ENCODE results near the gene AQP2.
A peak's percentile ranks its signal among the peaks of the same experiment; 100 is the strongest.

AQP2 gene

DNA sequence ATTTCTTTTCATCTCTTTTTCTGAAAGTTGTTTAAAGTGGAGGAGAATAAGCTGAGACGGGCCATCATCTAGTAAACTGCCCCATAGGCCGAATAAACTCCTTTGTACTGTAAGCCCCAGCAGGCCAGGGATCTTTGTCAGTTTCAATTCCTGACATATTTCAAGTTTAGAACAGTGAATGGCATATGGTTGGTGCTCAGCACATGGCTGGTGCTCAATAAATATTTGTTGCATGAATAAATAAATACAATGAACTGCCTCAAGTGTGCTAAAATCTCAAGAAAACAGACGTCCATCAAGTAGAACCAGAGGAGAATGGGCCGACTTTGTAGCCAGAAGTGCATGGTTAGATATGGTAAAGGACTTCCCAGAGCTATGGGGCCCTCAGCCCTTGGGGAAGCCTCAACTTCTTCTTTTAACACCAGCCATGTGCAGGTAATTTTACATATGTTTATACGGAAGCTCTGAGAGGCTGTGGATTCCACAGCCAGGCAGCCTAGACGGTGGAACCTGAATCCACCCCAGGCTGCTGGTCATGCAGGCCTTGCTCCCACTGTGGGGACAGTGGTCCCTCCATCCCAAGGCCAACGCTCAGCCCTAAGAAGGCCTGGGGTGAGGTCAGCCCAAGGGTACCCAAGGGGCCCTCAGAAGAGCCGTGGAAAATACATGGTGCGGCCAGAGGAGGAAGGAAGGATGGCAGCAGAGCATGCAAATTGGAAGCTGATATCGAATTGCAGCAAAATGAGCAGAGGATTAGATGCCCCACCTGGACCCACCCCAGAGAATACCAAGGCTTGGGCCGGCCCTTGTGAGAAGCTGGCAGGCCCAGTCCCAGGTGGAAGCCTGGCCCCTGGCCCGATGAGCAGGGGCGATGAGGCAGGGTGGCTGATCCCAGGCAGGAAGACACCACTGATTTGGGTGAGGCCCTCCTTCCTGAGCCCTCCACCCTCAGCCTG is 8.7 kb upstream of the AQP2 start:
- peak; percentile 66 for DNase-seq (ENCODE audit: low read depth, low spot score)

DNA sequence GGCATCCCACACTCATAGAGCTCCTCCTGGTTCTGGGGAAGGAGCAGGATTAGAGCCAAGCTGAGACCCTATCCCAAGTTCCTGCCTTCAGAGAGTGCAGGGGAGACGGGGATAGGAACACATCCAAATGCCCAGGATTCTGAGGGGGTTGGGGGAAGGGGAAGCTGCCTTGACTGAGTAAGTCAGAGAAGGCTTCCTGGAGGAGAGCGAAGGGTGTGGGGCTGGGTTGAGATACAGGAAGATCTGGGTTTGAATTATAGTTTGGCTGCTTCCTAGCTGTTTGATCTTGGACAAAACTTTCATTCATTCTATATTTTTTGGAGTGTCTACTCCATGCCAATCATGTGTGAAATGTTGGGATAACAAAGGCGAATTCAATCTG is 8.0 kb upstream of the AQP2 start:
- DNase-seq (ENCODE audit: low read depth, low spot score), result no peak

DNA sequence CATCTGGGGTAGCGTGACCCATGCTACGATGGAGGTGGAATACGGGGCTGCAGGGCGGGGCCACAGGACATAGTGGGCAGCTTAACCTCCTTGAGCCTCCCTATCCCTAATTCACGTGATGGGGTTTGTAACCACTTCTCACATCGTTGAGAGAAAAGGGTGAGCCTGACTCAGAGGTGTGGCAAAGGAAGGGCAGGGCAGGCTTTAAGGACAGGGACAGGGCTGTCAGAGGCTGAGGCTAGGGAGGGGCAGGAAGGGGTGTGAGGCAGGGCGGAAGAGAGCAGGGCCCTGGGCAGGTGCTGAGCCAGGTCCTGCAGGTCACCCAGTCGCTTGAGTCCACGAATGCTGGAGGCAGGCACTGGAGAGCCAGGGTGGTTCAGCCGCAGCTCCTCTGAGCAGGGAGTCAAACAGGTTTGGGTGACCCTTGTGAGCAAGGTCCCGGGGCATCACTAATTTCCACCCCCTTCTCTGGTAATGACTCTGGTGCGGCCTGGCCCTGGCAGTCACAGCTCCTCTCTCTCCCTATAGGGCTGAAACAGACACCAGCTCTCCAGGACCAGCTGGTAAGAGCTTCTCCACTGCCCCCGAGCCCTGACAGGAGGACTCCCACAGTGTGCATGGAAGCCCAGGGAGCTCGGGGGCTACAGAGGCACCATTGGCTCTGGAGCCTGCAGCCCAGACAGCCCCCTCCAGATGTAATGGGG is 7.5 kb upstream of the AQP2 start:
- no peak for DNase-seq (ENCODE audit: low read depth, low spot score)

DNA sequence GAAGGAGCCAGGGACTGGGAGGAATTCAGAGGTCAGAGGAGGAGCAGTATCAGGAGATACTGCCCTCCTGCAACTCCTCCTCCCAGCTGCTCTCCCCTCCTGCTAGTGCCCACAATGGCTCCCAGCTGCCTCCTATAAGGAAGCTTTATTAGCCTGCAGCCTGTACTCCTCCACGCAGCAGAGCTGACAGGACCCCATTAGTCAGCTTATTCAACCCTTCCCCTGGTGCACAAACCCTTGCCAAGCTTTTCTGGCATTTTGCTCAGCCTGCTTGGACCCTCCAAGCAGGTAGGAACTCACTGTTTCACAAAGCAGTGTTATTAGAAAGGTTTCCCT is 6.9 kb upstream of the AQP2 start:
- DNase-seq (ENCODE audit: low read depth, low spot score), result no peak

DNA sequence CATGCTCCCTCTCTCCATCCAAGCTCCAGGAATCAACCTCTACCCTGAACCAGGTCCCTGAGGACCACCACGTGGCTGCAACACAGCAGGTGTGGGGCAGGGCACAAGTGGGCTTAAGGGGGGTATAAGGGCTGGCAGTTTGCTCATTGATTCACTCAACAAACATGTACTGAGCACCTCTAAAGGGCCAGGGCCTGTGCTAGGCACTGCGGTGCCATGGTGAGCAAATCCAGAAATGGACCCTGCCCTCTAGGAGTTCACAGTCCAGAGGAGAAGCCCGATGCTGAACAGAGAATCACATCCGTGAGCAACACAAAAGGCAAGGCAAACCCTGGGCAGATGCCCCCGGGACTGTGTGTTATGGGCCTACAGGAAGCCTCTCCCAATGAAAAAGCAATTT is 6.5 kb upstream of the AQP2 start:
- DNase-seq (ENCODE audit: low read depth, low spot score), result no peak

DNA sequence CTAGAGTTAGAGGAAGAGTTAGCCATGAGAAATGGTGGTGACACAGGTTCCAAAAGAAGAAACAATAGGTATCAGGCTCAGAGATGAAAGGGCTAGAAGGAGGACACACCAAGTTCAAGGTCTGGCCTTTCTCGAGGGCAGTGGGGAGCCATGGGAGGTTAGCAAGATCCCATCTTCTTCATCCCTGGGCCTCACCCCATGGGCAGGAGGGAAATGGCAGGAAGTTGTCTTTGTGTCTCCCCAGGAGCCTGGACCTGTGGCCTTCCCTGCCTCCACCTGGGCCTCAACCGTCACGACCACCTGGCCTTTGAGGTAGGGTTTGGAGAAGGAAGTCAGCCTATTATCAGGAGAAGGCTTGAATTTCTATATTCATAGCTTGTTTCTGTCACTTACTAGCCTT is 5.8 kb upstream of the AQP2 start:
- DNase-seq (ENCODE audit: low read depth, low spot score), result no peak

DNA sequence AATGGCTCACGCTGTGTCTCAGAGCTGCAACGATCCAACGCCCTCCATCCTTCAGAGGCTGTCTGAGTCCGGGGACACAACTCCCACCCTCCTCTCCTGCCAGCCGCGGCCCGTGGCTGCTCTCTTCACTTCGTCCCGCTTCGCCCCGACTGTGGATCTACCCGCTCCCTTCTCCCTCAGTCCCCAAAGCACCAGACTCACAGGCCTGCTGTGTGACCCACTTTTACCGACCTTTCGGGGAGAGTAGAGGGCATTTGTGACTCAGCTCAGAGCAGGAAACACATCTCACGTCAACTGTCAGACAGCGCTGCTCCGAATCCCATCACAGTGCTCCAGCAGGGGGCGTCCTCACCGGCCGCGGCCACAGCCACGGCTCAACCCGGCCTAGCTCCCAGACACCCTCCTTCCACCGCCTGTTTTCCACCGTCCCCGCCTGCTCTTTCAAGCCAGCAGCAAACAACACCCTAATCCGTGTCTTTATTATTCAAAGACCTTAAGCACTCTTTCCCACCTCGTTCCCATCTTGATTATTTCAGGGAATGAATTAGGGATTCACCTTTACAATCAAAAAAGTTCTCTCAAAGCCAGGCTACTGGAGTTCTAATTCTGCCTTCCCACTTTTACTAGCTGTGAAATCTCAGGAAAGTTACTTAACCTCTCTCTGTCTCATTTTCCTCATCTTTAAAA is 5.0 kb upstream of the AQP2 start:
- peak; percentile 92 for DNase-seq (ENCODE audit: low read depth, low spot score)

DNA sequence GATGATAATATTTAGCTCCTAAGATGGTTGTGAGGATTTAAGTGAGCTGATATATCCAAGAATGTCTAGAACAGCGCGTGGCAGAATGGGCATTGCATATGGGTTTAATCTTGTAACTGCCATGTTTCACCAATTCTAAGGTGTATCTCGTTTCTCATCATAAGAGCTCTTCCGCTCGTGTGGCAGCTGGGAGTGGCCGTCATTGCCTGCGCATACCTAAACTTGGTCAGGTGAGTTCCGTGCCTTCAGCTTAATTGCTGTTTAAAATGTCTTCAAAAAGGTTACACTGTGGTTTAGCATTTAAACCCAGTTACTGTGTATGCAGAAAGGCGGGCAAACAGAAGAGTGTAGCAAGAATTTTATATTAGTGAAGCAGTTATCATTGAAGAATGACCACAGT is 4.5 kb upstream of the AQP2 start:
- DNase-seq (ENCODE audit: low read depth, low spot score), result no peak

DNA sequence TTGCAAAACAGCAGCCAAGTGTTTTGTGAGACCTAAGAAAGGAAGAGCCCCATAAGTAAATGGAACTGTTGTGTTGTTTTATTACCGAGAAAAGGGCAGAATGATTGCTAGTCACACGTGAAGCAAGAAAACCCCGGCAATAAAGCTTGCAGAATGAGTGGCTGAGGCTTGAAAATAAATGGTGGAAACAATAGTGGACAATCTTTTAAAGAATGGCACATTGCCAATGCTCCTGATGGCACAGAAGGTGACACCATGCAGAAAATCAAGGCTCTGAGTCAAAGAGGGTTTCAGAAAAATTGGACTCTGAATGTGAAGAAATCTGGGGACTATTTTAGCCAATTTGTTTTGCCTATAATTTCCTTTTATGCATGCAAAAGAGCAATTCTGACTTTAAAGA is 4.0 kb upstream of the AQP2 start:
- no peak for DNase-seq (ENCODE audit: low read depth, low spot score)

- no peak for DNase-seq (ENCODE audit: low read depth, low spot score)
Observed at GRCh38 chr12:49947593-49948226, 2.8 kb upstream of the AQP2 start.

GRCh38 chr12:49948866-49949845 is 1.4 kb upstream of the AQP2 start:
- no peak for DNase-seq (ENCODE audit: low read depth, low spot score)

DNA sequence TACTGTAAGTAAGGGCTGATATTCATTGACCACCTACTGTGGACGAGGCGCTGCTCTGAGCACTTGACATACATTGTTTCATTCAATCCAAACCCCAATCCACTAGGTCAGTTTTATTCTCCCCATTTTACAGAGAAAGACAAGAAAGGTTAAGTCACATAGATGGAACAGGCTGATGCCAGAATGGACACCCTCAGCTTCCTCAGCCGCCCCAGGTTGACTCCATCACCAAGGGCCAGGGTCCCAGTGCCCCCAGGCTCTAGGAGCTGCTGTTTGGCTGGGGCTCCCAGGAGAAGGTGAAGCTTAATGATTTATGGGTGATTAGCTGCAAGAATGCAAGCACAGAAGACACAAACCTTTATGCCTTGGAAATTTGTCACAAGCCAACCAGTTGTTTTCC is 671 bp upstream of the AQP2 start:
- DNase-seq (ENCODE audit: low read depth, low spot score), result no peak

- DNase-seq (ENCODE audit: low read depth, low spot score), result no peak
Observed at GRCh38 chr12:49951411-49952240, 1.1 kb downstream of the AQP2 start.

DNA sequence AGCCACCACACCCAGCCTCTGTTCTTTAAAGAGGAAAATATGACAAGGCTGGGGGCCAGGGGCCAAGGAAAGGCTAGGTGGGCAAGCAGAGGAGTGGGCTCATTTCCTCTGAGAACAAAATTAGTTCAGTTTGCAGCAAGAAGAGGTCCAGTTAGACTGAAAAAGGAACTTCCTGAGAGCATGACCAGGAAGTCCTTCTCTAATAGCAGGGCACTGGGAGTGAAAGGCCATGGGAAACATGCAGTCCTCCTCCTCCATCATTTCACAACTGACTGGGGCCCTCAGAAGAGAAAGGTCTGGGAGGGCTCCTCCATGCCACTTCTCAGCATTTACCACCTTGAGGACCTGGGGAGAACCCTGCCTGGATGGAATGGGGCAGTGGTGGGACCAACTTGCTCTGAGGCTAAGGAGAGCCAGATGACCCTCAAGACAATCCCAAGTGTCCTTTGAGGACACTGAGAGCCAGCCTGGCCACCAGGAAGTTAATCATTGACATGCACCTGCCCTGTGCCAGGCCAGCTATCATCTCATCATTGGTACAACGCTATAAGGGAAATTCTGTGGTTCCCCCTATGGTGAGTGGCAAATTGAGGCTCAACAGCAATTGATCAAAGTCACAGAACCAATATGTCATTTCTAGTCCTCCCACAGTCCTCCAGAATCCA is 2.0 kb downstream of the AQP2 start:
- no peak for DNase-seq (ENCODE audit: low read depth, low spot score)

- DNase-seq (ENCODE audit: low read depth, low spot score), result no peak
Observed at GRCh38 chr12:49953151-49953550, 2.6 kb downstream of the AQP2 start.

DNA sequence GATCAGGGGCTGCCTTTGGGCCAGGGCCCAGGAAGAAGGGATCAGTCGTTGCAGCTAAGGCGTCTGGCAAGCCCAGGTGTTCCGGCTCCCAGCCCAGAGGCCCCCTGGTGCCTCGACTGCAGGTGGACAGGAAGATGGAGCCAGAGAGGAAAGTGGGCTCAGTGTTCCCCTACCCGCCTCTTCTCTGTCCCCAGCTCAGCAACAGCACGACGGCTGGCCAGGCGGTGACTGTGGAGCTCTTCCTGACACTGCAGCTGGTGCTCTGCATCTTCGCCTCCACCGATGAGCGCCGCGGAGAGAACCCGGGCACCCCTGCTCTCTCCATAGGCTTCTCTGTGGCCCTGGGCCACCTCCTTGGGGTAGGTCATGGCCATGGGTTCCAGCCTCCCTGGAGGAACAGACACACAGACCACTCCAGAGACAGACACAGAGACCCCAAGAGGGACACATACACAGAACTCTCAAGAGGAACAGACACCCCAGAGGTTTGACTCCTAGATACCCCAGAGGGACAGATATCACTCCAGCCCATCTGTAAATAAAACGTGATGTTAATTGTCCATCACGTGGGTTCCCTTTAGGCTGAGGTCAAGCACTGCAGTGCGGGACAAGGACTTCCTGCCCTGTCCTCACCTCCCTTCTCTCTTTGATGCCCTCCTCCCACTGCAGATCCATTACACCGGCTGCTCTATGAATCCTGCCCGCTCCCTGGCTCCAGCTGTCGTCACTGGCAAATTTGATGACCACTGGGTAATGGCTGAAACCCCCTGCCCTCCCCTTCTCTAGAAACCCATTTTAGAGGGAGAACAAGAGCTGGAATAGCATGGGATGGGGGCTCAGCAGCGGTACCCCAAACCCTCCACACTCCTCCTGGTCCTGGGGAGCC is 3.7 kb downstream of the AQP2 start:
- DNase-seq (ENCODE audit: low read depth, low spot score), result no peak

- no peak for DNase-seq (ENCODE audit: low read depth, low spot score)
Observed at GRCh38 chr12:49954863-49955830, 4.6 kb downstream of the AQP2 start.

Measured in astrocyte of the hippocampus (primary cell).